Measurements from ENCODE around the gene SLC2A4RG.

DNA sequence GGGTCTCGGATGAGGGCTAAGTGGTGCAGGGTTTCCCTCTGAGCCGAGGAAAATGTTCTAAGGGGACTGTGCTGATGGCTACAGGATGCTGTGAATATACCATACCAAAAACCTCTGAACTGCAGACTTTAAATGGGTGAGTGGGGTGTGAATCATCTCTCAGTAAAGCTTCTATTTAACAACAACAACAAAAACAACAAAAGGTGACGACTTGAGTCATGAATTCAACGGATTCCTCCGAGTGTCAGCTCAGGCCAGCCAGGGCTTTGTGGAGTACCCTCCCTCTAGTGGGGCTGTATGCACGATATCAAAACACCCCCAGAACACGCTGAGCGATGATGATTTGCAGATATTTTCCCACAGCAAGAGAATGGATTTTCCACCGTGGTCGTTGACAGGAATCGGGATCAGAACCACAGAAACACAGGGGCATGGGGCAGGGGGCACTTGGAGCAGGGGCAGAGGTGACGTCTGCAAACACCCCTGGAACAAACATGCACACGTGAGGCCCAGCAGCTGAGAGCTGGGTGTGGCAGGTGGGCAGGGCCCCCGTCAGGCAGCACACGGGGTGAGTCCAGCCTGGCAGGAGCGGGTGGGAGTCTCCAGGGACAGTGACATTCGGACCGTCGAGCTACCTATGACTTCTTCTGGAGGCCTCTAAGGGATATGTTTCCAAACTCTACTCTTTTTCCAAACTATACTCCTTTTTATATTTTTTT, 38.6 kb downstream of the SLC2A4RG start:
- TF ChIP-seq EZH2 (IDR thresholded peaks at IDR 0.05) (no peak), POLR2AphosphoS5 (IDR thresholded peaks at IDR 0.05; ENCODE audit: borderline replicate concordance, low read depth, low read length) (no peak)

Measured in SK-N-MC (cell line).